GM20431 (cell line): ENCODE data around the gene ZNF556.
"Not testable (repeated sequence)": the region's sequence is repeated elsewhere in the genome, so short reads cannot be mapped to it uniquely, and the experiment has no call there.

Experiments used
- in situ Hi-C: fragments of 300-500 bp; cut with MseI, MboI; formaldehyde crosslinking; loops from one replicate; pipeline ENCODE4 v1.15.0; 2020; ENCODE audit warnings: low sequenced_read_pairs; ENCODE audit not compliant: unreplicated experiment

Gene ZNF556

GRCh38 chr19:2852598-2852997, 14.5 kb upstream of the ZNF556 start:
- in situ Hi-C loops, result no loop called here

- in situ Hi-C loops, result no loop called here
Measured at GRCh38 chr19:2853015-2853606, 14.0 kb upstream of the ZNF556 start.

GRCh38 chr19:2854849-2855248, 12.3 kb upstream of the ZNF556 start:
- in situ Hi-C loops, result no loop called here

- in situ Hi-C loops, result no loop called here
Measured at GRCh38 chr19:2856457-2857050, 10.6 kb upstream of the ZNF556 start.

GRCh38 chr19:2858864-2859263, 8.3 kb upstream of the ZNF556 start:
- in situ Hi-C loops, result no loop called here

- in situ Hi-C loops, result no loop called here
Measured at GRCh38 chr19:2863816-2864215, 3.3 kb upstream of the ZNF556 start.

GRCh38 chr19:2865334-2866100, 1.6 kb upstream of the ZNF556 start:
- in situ Hi-C loops, result no loop called here

GRCh38 chr19:2866495-2867024, 575 bp upstream of the ZNF556 start:
- in situ Hi-C loops, result no loop called here

GRCh38 chr19:2869618-2870017, 2.5 kb downstream of the ZNF556 start:
- in situ Hi-C loops, result no loop called here

GRCh38 chr19:2872175-2872574, 5.0 kb downstream of the ZNF556 start:
- in situ Hi-C loops, result not testable (repeated sequence)

GRCh38 chr19:2877398-2878331, 10.5 kb downstream of the ZNF556 start:
- in situ Hi-C loops, result no loop called here

- in situ Hi-C loops, result no loop called here
Measured at GRCh38 chr19:2883686-2884439, 16.7 kb downstream of the ZNF556 start.

GRCh38 chr19:2885736-2886135, 18.6 kb downstream of the ZNF556 start:
- in situ Hi-C loops, result no loop called here

GRCh38 chr19:2887391-2887914, 20.3 kb downstream of the ZNF556 start:
- in situ Hi-C loops, result no loop called here

- in situ Hi-C loops, result no loop called here
Measured at GRCh38 chr19:2888731-2889224, 21.6 kb downstream of the ZNF556 start.

GRCh38 chr19:2890531-2890930, 23.4 kb downstream of the ZNF556 start:
- in situ Hi-C loops, result not testable (repeated sequence)

GRCh38 chr19:2896694-2897093, 29.6 kb downstream of the ZNF556 start:
- in situ Hi-C loops, result no loop called here

- in situ Hi-C loops, result no loop called here
Measured at GRCh38 chr19:2900296-2901252, 33.4 kb downstream of the ZNF556 start, which contains the start of gene ZNF57. Gene ZNF57, plus strand, starts transcription at chr19:2900928. Its CDS starts 118 bp downstream, at chr19:2901046.
